Ascending aorta (tissue), 2 donors: Measurements from ENCODE around the gene PDCL3. TPM values are rescaled to one million over a fixed set of nuclear protein-coding genes. Genes with fewer than 3 reads are reported as not detected.

Experiments
- DNase-seq, 2 donors: peaks; one replicate each; pipeline ENCODE4 v3.0.0-alpha.2; 2019; ENCODE audit warnings: low spot score in 2 of 2
- H3K27ac ChIP-seq, 2 donors: fragments of 200-600 bp; sonication (generic); one replicate each; pipeline ENCODE4 v1.5.1; 2016 to 2017; ENCODE audit warnings: mild to moderate bottlenecking in 1 of 2
- H3K27me3 ChIP-seq: fragments of 200-600 bp; sonication (generic); one replicate; pipeline ENCODE4 v1.5.1; 2017
- H3K36me3 ChIP-seq, 2 donors: fragments of 200-600 bp; sonication (generic); one replicate each; pipeline ENCODE4 v1.5.1; 2016
- H3K4me1 ChIP-seq, 2 donors: fragments of 200-600 bp; sonication (generic); one replicate each; pipeline ENCODE4 v1.5.1; 2016 to 2017; ENCODE audit warnings: mild to moderate bottlenecking in 1 of 2
- H3K4me3 ChIP-seq, 2 donors: fragments of 200-600 bp; sonication (generic); one replicate each; pipeline ENCODE4 v1.5.1; 2016 to 2017; ENCODE audit warnings: mild to moderate bottlenecking in 1 of 2
- H3K9me3 ChIP-seq, 2 donors: fragments of 200-600 bp; sonication (generic); one replicate each; pipeline ENCODE4 v1.5.1; 2016
- CTCF ChIP-seq, 3 experiments: fragments of 200-600 bp in 2 of 3; fragments of 450-650 bp in 1 of 3; sonication (generic) in 2 of 3; IDR thresholded peaks; one replicate each; pipeline ENCODE4 v1.5.1; 2016 to 2019; ENCODE audit warnings: antibody characterized with exemption in 3 of 3, mild to moderate bottlenecking in 1 of 3, moderate library complexity in 1 of 3
- intact Hi-C: fragments of 100-400 bp; cut with DNase I; formaldehyde crosslinking; loops from one replicate; pipeline ENCODE4 v1.15.1; 2023
- total RNA-seq: library from RNA; depleted of rRNA; stranded (reverse); fragments of >200 nt; gene quantifications from one replicate; pipeline ENCODE4 v1.1.0, GENCODE V29; 2016

PDCL3 gene
- total RNA-seq, 1 donor from 2014 or later, result 8.1 TPM

- H3K4me3 ChIP-seq, result no peak overlapping the region
- no peaks in the 10 kb centered on the region for H3K36me3 ChIP-seq
- no peaks in the 10 kb centered on the region for H3K27me3 ChIP-seq
- intact Hi-C loops, result no loop called here
- TF ChIP-seq CTCF (IDR thresholded peaks at IDR 0.05), result no peak
- DNase-seq, result no peak
- no peaks in the 10 kb centered on the region for H3K9me3 ChIP-seq
- H3K4me1 ChIP-seq, result no peaks in the 10 kb centered on the region
- no peak overlapping the region for H3K27ac ChIP-seq
Measured at GRCh38 chr2:100546469-100546868, 16.3 kb upstream of the PDCL3 start.

- TF ChIP-seq CTCF (IDR thresholded peaks at IDR 0.05), result no peak
- DNase-seq, result no peak
Measured at GRCh38 chr2:100548771-100549170, 14.0 kb upstream of the PDCL3 start.

GRCh38 chr2:100551303-100551702, 11.5 kb upstream of the PDCL3 start:
- Histone ChIP-seq H3K36me3 (no peaks in the 10 kb centered on the region), H3K27me3 (no peaks in the 10 kb centered on the region), H3K4me1 (no peaks in the 10 kb centered on the region), H3K9me3 (no peaks in the 10 kb centered on the region), H3K4me3 (no peak overlapping the region), H3K27ac (no peak overlapping the region)
- TF ChIP-seq CTCF (IDR thresholded peaks at IDR 0.05), result no peak
- DNase-seq, result no peak
- intact Hi-C loops, result no loop called here

More at GRCh38 chr2:100548771-100549170, 14.0 kb upstream of the PDCL3 start:
- Histone ChIP-seq H3K4me1 (no peaks in the 10 kb centered on the region), H3K27me3 (no peaks in the 10 kb centered on the region), H3K27ac (no peak overlapping the region), H3K36me3 (no peaks in the 10 kb centered on the region), H3K9me3 (no peaks in the 10 kb centered on the region), H3K4me3 (no peak overlapping the region)
- intact Hi-C loops, result no loop called here

- Histone ChIP-seq H3K4me3 (no peak overlapping the region), H3K27me3 (no peaks in the 10 kb centered on the region), H3K36me3 (no peaks in the 10 kb centered on the region), H3K27ac (no peak overlapping the region), H3K4me1 (no peaks in the 10 kb centered on the region), H3K9me3 (no peaks in the 10 kb centered on the region)
- DNase-seq, result no peak
- TF ChIP-seq CTCF (IDR thresholded peaks at IDR 0.05), result no peak
- intact Hi-C loops, result no loop called here
Measured at GRCh38 chr2:100554798-100555407, 7.9 kb upstream of the PDCL3 start.

- Histone ChIP-seq H3K4me1 (no peaks in the 10 kb centered on the region), H3K4me3 (no peak overlapping the region), H3K36me3 (no peaks in the 10 kb centered on the region), H3K27me3 (no peaks in the 10 kb centered on the region), H3K9me3 (no peaks in the 10 kb centered on the region), H3K27ac (no peak overlapping the region)
- TF ChIP-seq CTCF (IDR thresholded peaks at IDR 0.05), result no peak
- no peak for DNase-seq
- intact Hi-C loops, result no loop called here
Measured at GRCh38 chr2:100556746-100557145, 6.0 kb upstream of the PDCL3 start.
